HG02798 (cell line): ENCODE measurements around the gene BRD8.
"Not testable (repeated sequence)": the region's sequence is repeated elsewhere in the genome, so short reads cannot be mapped to it uniquely, and the experiment has no call there.

Experiments
- ATAC-seq: cut with Tn5 transposase; IDR thresholded peaks from one replicate; pipeline ENCODE4 v1.9.1; 2021; ENCODE audit warnings: mild to moderate bottlenecking; ENCODE audit not compliant: unreplicated experiment, poor library complexity

The BRD8 gene

GRCh38 chr5:138160706-138161105 lies 17.7 kb downstream of the BRD8 start:
- no peak for ATAC-seq

- ATAC-seq = no peak
These were observed 18.8 kb downstream of the BRD8 start for GRCh38 chr5:138159666-138160065.

- no peak for ATAC-seq
These were observed 20.8 kb downstream of the BRD8 start for GRCh38 chr5:138157626-138158025.

GRCh38 chr5:138155977-138156376 lies 22.5 kb downstream of the BRD8 start:
- ATAC-seq = not testable (repeated sequence)

GRCh38 chr5:138149530-138149929 lies 28.9 kb downstream of the BRD8 start:
- ATAC-seq = no peak

GRCh38 chr5:138148811-138149210 lies 29.6 kb downstream of the BRD8 start:
- ATAC-seq = no peak

- ATAC-seq = not testable (repeated sequence)
These were observed 34.9 kb downstream of the BRD8 start for GRCh38 chr5:138143578-138143977.

GRCh38 chr5:138141734-138142133 lies 36.7 kb downstream of the BRD8 start:
- no peak for ATAC-seq

- ATAC-seq = no peak
These were observed 38.2 kb downstream of the BRD8 start for GRCh38 chr5:138140268-138140667.

- no peak for ATAC-seq
These were observed 38.7 kb downstream of the BRD8 start for GRCh38 chr5:138139781-138140090.

- peak; percentile 63 for ATAC-seq
These were observed 39.3 kb downstream of the BRD8 start, which contains the start of gene NME5 for GRCh38 chr5:138138949-138139780. NME5 (minus strand) TSS chr5:138139428; CDS start chr5:138138780, 648 bp downstream.

GRCh38 chr5:138132543-138132942 lies 45.9 kb downstream of the BRD8 start:
- no peak for ATAC-seq

- no peak for ATAC-seq
These were observed 49.1 kb downstream of the BRD8 start for GRCh38 chr5:138129347-138129746.

GRCh38 chr5:138128334-138128733 lies 50.1 kb downstream of the BRD8 start:
- no peak for ATAC-seq

GRCh38 chr5:138115254-138115653 lies 63.2 kb downstream of the BRD8 start:
- no peak for ATAC-seq

- ATAC-seq = no peak
These were observed 66.5 kb downstream of the BRD8 start for GRCh38 chr5:138111937-138112336.

GRCh38 chr5:138111181-138111580 lies 67.2 kb downstream of the BRD8 start:
- no peak for ATAC-seq

- no peak for ATAC-seq
These were observed 68.0 kb downstream of the BRD8 start for GRCh38 chr5:138110266-138110963.

- no peak for ATAC-seq
These were observed 68.8 kb downstream of the BRD8 start for GRCh38 chr5:138109463-138110265.

- no peak for ATAC-seq
These were observed 71.2 kb downstream of the BRD8 start for GRCh38 chr5:138107213-138107612.

- no peak for ATAC-seq
These were observed 72.7 kb downstream of the BRD8 start for GRCh38 chr5:138105709-138106108.
